ENCODE data around the gene NXF1.
"Not testable (repeated sequence)": the region's sequence is repeated elsewhere in the genome, so short reads cannot be mapped to it uniquely, and the experiment has no call there.

NXF1 gene

GRCh38 chr11:62830904-62831519, 25.8 kb upstream of the NXF1 start:
- DNase-seq (ENCODE audit: low read depth): peak; percentile 43
- TF ChIP-seq CTCF (IDR thresholded peaks at IDR 0.05; ENCODE audit: insufficient read depth, low read depth, low read length, missing control alignments): no peak
- peak overlapping the region; percentile 86 for H3K4me3 ChIP-seq (ENCODE audit: low read length)

DNA sequence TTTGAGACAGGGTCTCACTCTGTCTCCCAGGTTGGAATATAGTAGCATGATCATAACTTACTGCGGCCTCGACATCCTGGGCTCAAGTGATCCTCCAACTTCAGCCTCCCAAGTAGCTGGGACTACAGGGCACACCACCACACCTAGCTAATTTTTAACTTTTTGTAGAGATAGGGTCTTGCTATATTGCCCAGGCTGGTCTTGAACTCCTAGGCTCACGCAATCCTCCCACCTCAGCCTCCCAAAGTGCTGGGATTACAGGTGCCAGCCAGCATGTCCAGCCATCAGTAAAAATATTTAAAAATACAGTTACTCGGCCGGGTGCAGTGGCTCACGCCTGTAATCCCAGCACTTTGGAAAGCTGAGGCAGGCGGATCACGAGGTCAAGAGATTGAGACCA, 22.9 kb upstream of the NXF1 start:
- not testable (repeated sequence) for DNase-seq (ENCODE audit: low read depth); H3K4me3 ChIP-seq (ENCODE audit: low read length)

- no peak for TF ChIP-seq CTCF (IDR thresholded peaks at IDR 0.05; ENCODE audit: insufficient read depth, low read depth, low read length, missing control alignments)
- peak; percentile 47 for DNase-seq (ENCODE audit: low read depth)
- no peak overlapping the region for H3K4me3 ChIP-seq (ENCODE audit: low read length)
Observed at GRCh38 chr11:62823677-62824076, 18.4 kb upstream of the NXF1 start.

DNA sequence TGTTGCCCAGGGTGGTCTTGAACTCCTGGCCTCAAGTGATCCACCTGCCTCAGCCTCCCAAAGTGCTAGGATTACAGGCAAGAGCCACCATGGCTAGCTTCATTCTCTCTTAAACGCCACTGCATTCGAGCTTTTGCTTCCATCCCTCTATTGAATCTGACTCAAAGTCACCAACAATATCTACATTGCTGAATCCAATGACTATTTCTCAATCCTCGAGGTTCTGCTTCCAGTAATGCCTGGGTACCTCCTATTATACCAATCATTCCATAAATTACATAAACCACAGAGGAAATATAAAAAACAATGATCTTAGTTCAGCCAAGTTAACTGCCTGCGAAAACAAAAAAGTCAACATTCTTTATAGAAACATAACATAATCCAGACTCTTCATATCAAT, 11.9 kb upstream of the NXF1 start:
- DNase-seq (ENCODE audit: low read depth): no peak
- TF ChIP-seq CTCF (IDR thresholded peaks at IDR 0.05; ENCODE audit: insufficient read depth, low read depth, low read length, missing control alignments): no peak
- H3K4me3 ChIP-seq (ENCODE audit: low read length): no peak overlapping the region

DNA sequence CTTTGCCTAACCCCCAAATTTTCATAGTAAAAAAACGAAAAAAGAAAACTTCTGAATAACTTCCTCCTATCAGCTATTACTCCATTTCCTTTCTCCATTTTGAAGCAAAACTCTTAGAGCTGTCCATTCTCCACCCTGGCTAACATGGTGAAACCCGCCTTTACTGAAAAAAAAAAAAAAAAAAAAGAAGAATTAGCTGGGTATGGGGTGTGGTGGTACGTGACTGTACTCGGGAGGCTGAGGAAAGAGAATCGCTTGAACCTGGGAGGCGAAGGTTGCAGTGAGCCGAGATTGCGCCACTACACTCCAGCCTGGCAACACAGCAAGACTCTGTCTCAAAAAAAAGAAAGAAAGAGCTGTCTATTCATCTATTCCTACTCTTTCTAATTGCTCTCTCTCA, 11.3 kb upstream of the NXF1 start:
- no peak for DNase-seq (ENCODE audit: low read depth)
- H3K4me3 ChIP-seq (ENCODE audit: low read length): no peak overlapping the region
- no peak for TF ChIP-seq CTCF (IDR thresholded peaks at IDR 0.05; ENCODE audit: insufficient read depth, low read depth, low read length, missing control alignments)

GRCh38 chr11:62811659-62812058, 6.4 kb upstream of the NXF1 start:
- no peak for TF ChIP-seq CTCF (IDR thresholded peaks at IDR 0.05; ENCODE audit: insufficient read depth, low read depth, low read length, missing control alignments)
- DNase-seq (ENCODE audit: low read depth): no peak
- H3K4me3 ChIP-seq (ENCODE audit: low read length): no peak overlapping the region

DNA sequence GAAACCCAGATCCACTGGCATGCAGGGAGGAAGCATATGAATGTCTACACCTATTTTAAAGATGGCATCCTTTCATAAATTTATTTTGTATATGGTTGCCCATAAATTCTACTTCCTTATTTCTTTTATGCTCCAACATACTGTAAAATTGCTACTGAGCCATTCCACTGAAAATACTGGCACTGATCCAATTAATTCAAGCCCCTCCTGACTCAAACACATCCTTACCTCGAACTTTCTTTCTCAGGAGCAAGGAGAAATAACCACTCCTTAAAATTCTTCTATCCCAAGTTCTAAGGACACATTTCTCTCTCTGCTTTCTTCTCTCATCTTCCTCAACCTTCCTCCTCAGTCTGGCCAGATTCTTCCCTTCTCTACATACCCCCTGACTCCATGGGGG, 5.5 kb upstream of the NXF1 start:
- no peak for DNase-seq (ENCODE audit: low read depth)
- no peak for TF ChIP-seq CTCF (IDR thresholded peaks at IDR 0.05; ENCODE audit: insufficient read depth, low read depth, low read length, missing control alignments)
- H3K4me3 ChIP-seq (ENCODE audit: low read length): no peak overlapping the region
